ENCODE data around the gene MAP4K5. TPM values are rescaled to one million over a fixed set of nuclear protein-coding genes. Genes with fewer than 3 reads are reported as not detected.

MAP4K5 gene
- total RNA-seq, 4 donors from 2014 or later = 73.6 to 143 (median 124) TPM

GRCh38 chr14:50523271-50524041 lies 8.9 kb downstream of the MAP4K5 start:
- Histone ChIP-seq H3K9me3 (no peaks in the 10 kb centered on the region), H3K36me3 (no peaks in the 10 kb centered on the region), H3K4me1 (peaks cover 10 to 89% (median 29%) of the 10 kb centered on the region in 3 donors), H3K27me3 (no peaks in the 10 kb centered on the region), H3K4me3 (no peak overlapping the region), H3K27ac (peak overlapping the region in 1 of 4 donors; percentile 16)
- DNase-seq = no peak
- 87 to 92% methylated on average over 5 of the region's 5 CpGs for WGBS, 2 donors
- intact Hi-C loops (cut with DNase I) = no loop called here
- TF ChIP-seq CTCF (IDR thresholded peaks at IDR 0.05) (no peak), POLR2A (IDR thresholded peaks at IDR 0.05) (no peak)

DNA sequence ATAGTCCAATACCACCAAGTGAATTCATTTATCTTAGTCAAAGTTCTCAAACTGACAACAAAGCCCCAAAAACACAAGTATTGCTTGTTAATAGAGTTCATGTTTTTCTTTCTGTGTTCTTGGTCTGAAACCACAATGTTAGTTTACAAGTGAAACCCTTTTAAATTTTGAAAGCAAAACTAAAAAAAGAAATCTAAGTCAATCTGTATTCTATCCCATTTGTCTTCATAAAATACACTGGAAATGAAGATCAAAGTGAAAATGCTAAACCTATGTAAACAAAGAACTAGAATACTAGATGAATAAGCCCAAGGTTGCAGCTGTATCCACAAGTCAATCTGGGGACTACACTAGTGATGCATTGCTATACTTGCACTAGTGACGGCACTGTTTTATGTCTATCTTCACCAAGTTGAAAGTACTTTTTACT lies 10.4 kb downstream of the MAP4K5 start:
- DNase-seq = no peak
- TF ChIP-seq CTCF (IDR thresholded peaks at IDR 0.05) = no peak
- no peak for TF ChIP-seq POLR2A (IDR thresholded peaks at IDR 0.05)
- intact Hi-C loops (cut with DNase I) = no loop called here
- Histone ChIP-seq H3K9me3 (no peaks in the 10 kb centered on the region), H3K4me1 (peaks cover 10 to 89% (median 34%) of the 10 kb centered on the region in 3 donors), H3K27ac (peak overlapping the region; percentile 31 to 84 (median 78)), H3K27me3 (no peaks in the 10 kb centered on the region), H3K36me3 (no peaks in the 10 kb centered on the region), H3K4me3 (peak overlapping the region in 1 of 4 donors; percentile 4)
- 28 to 42% methylated on average over 1 of the region's 1 CpG for WGBS, 2 donors

DNA sequence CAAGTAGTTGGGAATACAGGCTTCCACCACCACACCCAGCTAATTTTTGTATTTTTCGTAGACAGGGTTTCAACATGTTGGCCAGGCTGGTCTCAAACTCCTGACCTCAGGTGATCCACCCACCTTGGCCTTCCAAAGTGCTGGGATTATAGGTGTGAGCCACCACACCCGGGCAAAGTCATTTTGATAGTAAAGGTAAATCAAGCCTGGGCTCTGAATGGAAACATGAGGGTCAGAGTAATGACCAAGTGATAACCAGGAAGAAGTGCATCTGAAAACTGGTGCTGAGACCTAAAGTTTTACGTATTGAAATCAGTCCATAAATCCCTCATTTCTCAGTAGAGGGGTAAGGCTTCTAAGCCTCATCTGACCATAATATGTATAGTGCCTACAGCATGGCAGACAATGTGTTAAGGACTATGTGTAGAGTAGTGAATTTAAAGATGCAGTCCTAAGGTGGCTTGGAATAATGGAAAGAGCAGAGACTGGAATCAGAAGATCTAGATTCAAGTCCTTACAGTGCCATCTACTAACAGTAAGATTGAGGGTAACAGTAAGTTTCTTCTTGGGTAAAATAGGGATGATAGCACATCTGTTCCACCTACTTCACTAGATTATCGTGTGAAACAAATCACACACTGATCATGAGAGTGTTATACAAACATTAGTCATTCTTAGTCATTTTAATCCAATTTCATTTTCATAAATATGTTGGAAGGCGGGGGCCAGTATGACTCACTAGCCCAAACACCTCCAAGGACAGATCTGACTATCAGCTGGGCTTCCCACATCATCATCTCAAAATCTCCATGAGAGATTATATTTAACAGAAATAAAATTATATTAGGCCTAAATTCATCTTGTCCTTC lies 11.2 kb downstream of the MAP4K5 start:
- no peaks in the 10 kb centered on the region for H3K27me3 ChIP-seq
- H3K27ac ChIP-seq = peak overlapping the region; percentile 55 to 84 (median 78)
- intact Hi-C loops (cut with DNase I) = no loop called here
- no peaks in the 10 kb centered on the region for H3K9me3 ChIP-seq
- 18 to 28% methylated on average over 5 of the region's 5 CpGs for WGBS, 2 donors
- no peak for DNase-seq
- H3K4me3 ChIP-seq = peak overlapping the region in 1 of 4 donors; percentile 4
- no peaks in the 10 kb centered on the region for H3K36me3 ChIP-seq
- peaks cover 10 to 84% (median 34%) of the 10 kb centered on the region in 3 donors for H3K4me1 ChIP-seq
- TF ChIP-seq CTCF (IDR thresholded peaks at IDR 0.05) (no peak), POLR2A (IDR thresholded peaks at IDR 0.05) (no peak)

DNA sequence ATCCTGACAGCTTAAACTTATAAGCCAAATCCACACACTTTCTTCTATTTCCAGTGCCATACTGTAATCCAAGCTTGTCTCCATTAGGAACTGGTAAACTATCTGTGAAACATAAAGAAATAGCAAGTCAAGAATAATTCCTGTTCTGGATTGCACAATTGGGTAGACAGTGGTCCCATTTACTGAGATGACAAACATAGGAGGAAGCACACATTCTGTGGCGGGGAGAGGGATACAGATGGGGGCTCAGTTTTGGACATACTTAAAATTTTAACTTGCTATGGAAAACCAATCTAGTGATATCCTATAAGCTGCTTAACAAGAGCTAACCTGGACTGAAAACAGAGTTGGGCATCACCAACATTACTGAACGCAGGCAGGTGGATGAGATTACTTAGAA lies 16.3 kb downstream of the MAP4K5 start:
- TF ChIP-seq POLR2A (IDR thresholded peaks at IDR 0.05) (no peak), CTCF (IDR thresholded peaks at IDR 0.05) (no peak)
- 90 to 100% methylated on average over 2 of the region's 2 CpGs for WGBS, 2 donors
- Histone ChIP-seq H3K27ac (no peak overlapping the region), H3K36me3 (peaks cover 0 to 6% (median 0%) of the 10 kb centered on the region in 3 donors), H3K9me3 (no peaks in the 10 kb centered on the region), H3K27me3 (no peaks in the 10 kb centered on the region), H3K4me3 (no peak overlapping the region), H3K4me1 (peaks cover 3 to 48% (median 13%) of the 10 kb centered on the region in 3 donors)
- intact Hi-C loops (cut with DNase I) = no loop called here
- no peak for DNase-seq

- H3K27ac ChIP-seq = no peak overlapping the region
- H3K4me1 ChIP-seq = peaks cover 0 to 19% (median 0%) of the 10 kb centered on the region in 3 donors
- H3K36me3 ChIP-seq = peaks cover 0 to 6% (median 0%) of the 10 kb centered on the region in 3 donors
- DNase-seq = no peak
- WGBS, 2 donors = 93 to 94% methylated on average over 4 of the region's 4 CpGs
- H3K27me3 ChIP-seq = no peaks in the 10 kb centered on the region
- TF ChIP-seq POLR2A (IDR thresholded peaks at IDR 0.05) (no peak), CTCF (IDR thresholded peaks at IDR 0.05) (no peak)
- H3K4me3 ChIP-seq = no peak overlapping the region
- H3K9me3 ChIP-seq = no peaks in the 10 kb centered on the region
- intact Hi-C loops (cut with DNase I) = no loop called here
Observed at GRCh38 chr14:50512463-50512862, 19.9 kb downstream of the MAP4K5 start.

Measured in esophagus squamous epithelium (tissue), 5 donors.